ENCODE measurements around the gene ZNF662. TPM values are rescaled to one million over a fixed set of nuclear protein-coding genes. Genes with fewer than 3 reads are reported as not detected.

Gene ZNF662
- not detected in 2 replicates for total RNA-seq (2014; rRNA removed; shearing (Covaris generic); ENCODE audit: low replicate concordance)

DNA sequence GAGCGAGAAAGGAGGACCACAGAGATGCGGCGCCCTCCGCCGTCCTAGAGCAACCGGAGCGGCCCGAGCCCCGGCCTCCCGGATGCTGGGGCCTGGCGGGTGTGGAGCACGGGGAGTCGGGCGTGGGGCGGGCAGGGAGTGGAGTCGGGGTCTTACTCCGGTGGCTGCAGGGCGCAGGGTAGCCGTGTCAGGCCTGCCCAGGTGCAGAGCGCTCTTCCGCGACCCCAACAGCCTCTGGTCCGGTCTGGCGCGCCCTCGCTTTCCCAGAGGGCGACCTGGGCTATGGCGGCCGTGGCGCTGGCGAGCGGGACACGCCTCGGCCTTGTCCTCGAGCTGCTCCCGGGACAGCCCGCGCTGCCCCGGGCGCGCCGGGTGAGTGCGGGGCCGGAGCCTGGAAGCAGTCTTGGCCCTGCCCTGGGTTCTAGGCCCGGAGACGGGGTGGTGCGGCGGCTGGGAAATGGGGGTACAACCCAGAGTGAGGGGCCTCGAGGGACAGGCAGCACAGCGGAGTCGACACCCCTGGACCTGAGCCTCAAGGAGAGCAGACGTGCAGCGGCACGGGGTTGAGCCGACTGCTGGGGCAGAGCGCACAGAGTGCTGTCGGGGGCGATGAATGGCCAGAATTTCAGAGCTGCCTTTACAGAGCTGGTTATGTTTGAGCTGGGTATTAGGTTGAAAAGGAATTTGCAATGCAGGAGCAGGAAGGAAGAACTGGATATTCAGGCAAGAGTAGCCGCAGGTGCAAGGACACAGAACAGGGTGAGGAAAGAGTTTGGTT is at the start of gene ZNF662:
TSS of gene ZNF662 (plus strand) at position 73 of the 778 bp plus-strand sequence. CDS start 1,973 bp downstream, outside the sequence.
- Histone ChIP-seq H4K20me1 (ENCODE audit: insufficient read depth, low read depth, low read length) (no peaks in the 10 kb centered on the region), H3K36me3 (ENCODE audit: insufficient read depth, low read length) (no peaks in the 10 kb centered on the region), H3K9ac (ENCODE audit: low read length) (no peak within 1 kb of the TSS), H3K27me3 (ENCODE audit: low read length) (no peaks in the 10 kb centered on the region), H3K4me2 (ENCODE audit: low read depth, low read length, poor library complexity, severe bottlenecking) (no peak within 1 kb of the TSS), H3K9me3 (ENCODE audit: low read length) (no peaks in the 10 kb centered on the region), H3K9me2 (replicated peaks; ENCODE audit: insufficient read depth, low read length) (no peaks in the 10 kb centered on the region), H3K79me2 (ENCODE audit: low read length) (no peaks in the 10 kb centered on the region), H2AFZ (ENCODE audit: low read length) (no peak within 1 kb of the TSS), H3K27ac (ENCODE audit: low read length) (no peak within 1 kb of the TSS), H3K4me1 (ENCODE audit: low read length) (no peaks in the 10 kb centered on the region), H3K4me3 (ENCODE audit: low read length) (no peak within 1 kb of the TSS)
- DNase-seq = no peak

GRCh38 chr3:42856544-42856943 is 49.4 kb upstream of the ZNF662 start:
- Histone ChIP-seq H3K27me3 (ENCODE audit: low read length) (no peaks in the 10 kb centered on the region), H3K27ac (ENCODE audit: low read length) (no peak overlapping the region), H3K9me2 (replicated peaks; ENCODE audit: insufficient read depth, low read length) (no peaks in the 10 kb centered on the region), H3K36me3 (ENCODE audit: insufficient read depth, low read length) (no peaks in the 10 kb centered on the region), H3K4me3 (ENCODE audit: low read length) (no peak overlapping the region), H3K9me3 (ENCODE audit: low read length) (no peaks in the 10 kb centered on the region), H3K4me2 (ENCODE audit: low read depth, low read length, poor library complexity, severe bottlenecking) (no peak overlapping the region), H3K79me2 (ENCODE audit: low read length) (no peaks in the 10 kb centered on the region), H3K9ac (ENCODE audit: low read length) (no peak overlapping the region), H2AFZ (ENCODE audit: low read length) (no peak overlapping the region), H3K4me1 (ENCODE audit: low read length) (peaks cover 6% of the 10 kb centered on the region), H4K20me1 (ENCODE audit: insufficient read depth, low read depth, low read length) (no peaks in the 10 kb centered on the region)
- peak; percentile 41 for DNase-seq

- no peak overlapping the region for H2AFZ ChIP-seq (ENCODE audit: low read length)
- no peak for DNase-seq
Observed at GRCh38 chr3:42864321-42864950, 41.5 kb upstream of the ZNF662 start.

GRCh38 chr3:42865256-42865655 is 40.7 kb upstream of the ZNF662 start:
- Histone ChIP-seq H3K27ac (ENCODE audit: low read length) (no peak overlapping the region), H4K20me1 (ENCODE audit: insufficient read depth, low read depth, low read length) (no peaks in the 10 kb centered on the region), H3K9me3 (ENCODE audit: low read length) (no peaks in the 10 kb centered on the region), H3K27me3 (ENCODE audit: low read length) (no peaks in the 10 kb centered on the region), H3K9me2 (replicated peaks; ENCODE audit: insufficient read depth, low read length) (no peaks in the 10 kb centered on the region), H3K4me3 (ENCODE audit: low read length) (no peak overlapping the region), H2AFZ (ENCODE audit: low read length) (no peak overlapping the region), H3K9ac (ENCODE audit: low read length) (no peak overlapping the region), H3K79me2 (ENCODE audit: low read length) (no peaks in the 10 kb centered on the region), H3K36me3 (ENCODE audit: insufficient read depth, low read length) (no peaks in the 10 kb centered on the region), H3K4me2 (ENCODE audit: low read depth, low read length, poor library complexity, severe bottlenecking) (no peak overlapping the region), H3K4me1 (ENCODE audit: low read length) (no peaks in the 10 kb centered on the region)
- DNase-seq = no peak

More at GRCh38 chr3:42864321-42864950, 41.5 kb upstream of the ZNF662 start:
- H3K36me3 ChIP-seq (ENCODE audit: insufficient read depth, low read length) = no peaks in the 10 kb centered on the region
- H3K27me3 ChIP-seq (ENCODE audit: low read length) = no peaks in the 10 kb centered on the region
- no peaks in the 10 kb centered on the region for H4K20me1 ChIP-seq (ENCODE audit: insufficient read depth, low read depth, low read length)
- H3K4me2 ChIP-seq (ENCODE audit: low read depth, low read length, poor library complexity, severe bottlenecking) = no peak overlapping the region
- H3K9me3 ChIP-seq (ENCODE audit: low read length) = no peaks in the 10 kb centered on the region
- no peak overlapping the region for H3K9ac ChIP-seq (ENCODE audit: low read length)
- H3K79me2 ChIP-seq (ENCODE audit: low read length) = no peaks in the 10 kb centered on the region
- H3K4me3 ChIP-seq (ENCODE audit: low read length) = no peak overlapping the region
- no peak overlapping the region for H3K27ac ChIP-seq (ENCODE audit: low read length)
- H3K4me1 ChIP-seq (ENCODE audit: low read length) = no peaks in the 10 kb centered on the region
- no peaks in the 10 kb centered on the region for H3K9me2 ChIP-seq (replicated peaks; ENCODE audit: insufficient read depth, low read length)

DNA sequence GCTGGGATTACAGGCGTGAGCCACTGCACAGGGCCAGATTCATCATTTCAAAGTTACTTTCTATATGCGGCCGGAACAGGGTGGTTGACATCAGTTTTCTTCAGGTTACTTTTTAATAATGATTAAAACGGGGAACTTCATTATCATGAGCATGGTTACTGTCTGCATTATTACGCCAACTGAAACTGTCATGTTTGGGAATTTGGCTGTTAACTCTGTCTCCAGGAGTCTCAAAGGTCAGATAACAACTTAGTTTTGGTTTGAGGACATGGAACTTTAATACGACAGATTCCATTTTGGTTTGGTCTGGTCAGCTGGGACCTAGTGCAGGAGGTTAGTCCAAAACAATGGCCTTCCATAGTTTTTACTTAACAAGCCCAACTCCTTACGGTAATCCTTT is 38.8 kb upstream of the ZNF662 start:
- Histone ChIP-seq H3K4me2 (ENCODE audit: low read depth, low read length, poor library complexity, severe bottlenecking) (no peak overlapping the region), H3K9me2 (replicated peaks; ENCODE audit: insufficient read depth, low read length) (no peaks in the 10 kb centered on the region), H3K4me1 (ENCODE audit: low read length) (no peaks in the 10 kb centered on the region), H3K9ac (ENCODE audit: low read length) (no peak overlapping the region), H3K27me3 (ENCODE audit: low read length) (no peaks in the 10 kb centered on the region), H3K4me3 (ENCODE audit: low read length) (no peak overlapping the region), H2AFZ (ENCODE audit: low read length) (no peak overlapping the region), H4K20me1 (ENCODE audit: insufficient read depth, low read depth, low read length) (no peaks in the 10 kb centered on the region), H3K79me2 (ENCODE audit: low read length) (no peaks in the 10 kb centered on the region), H3K27ac (ENCODE audit: low read length) (no peak overlapping the region), H3K36me3 (ENCODE audit: insufficient read depth, low read length) (no peaks in the 10 kb centered on the region), H3K9me3 (ENCODE audit: low read length) (no peaks in the 10 kb centered on the region)
- DNase-seq = peak; percentile 35

DNA sequence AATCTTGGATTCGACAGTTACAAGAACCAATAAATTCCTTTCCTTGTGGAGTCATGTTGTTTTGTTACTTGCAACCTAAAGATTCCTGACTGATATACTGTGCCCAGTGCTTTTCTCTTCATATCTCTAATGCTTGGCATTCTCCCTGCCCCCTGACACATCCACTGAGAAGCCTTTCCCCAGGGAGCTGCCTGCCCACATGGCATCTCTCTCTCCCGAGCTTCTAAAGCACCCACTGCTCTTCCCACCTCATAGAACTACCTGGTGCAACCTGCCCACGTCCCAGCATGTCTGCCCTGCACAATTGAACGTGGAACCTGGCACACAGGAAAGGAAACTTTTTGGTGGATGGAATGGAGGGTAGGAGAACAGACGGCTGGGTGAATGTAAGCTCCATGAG is 37.1 kb upstream of the ZNF662 start:
- no peaks in the 10 kb centered on the region for H4K20me1 ChIP-seq (ENCODE audit: insufficient read depth, low read depth, low read length)
- H2AFZ ChIP-seq (ENCODE audit: low read length) = no peak overlapping the region
- no peaks in the 10 kb centered on the region for H3K27me3 ChIP-seq (ENCODE audit: low read length)
- peak; percentile 12 for DNase-seq
- no peaks in the 10 kb centered on the region for H3K4me1 ChIP-seq (ENCODE audit: low read length)
- no peaks in the 10 kb centered on the region for H3K9me3 ChIP-seq (ENCODE audit: low read length)
- no peak overlapping the region for H3K27ac ChIP-seq (ENCODE audit: low read length)
- no peaks in the 10 kb centered on the region for H3K79me2 ChIP-seq (ENCODE audit: low read length)
- no peak overlapping the region for H3K4me2 ChIP-seq (ENCODE audit: low read depth, low read length, poor library complexity, severe bottlenecking)
- no peak overlapping the region for H3K4me3 ChIP-seq (ENCODE audit: low read length)
- no peak overlapping the region for H3K9ac ChIP-seq (ENCODE audit: low read length)
- no peaks in the 10 kb centered on the region for H3K36me3 ChIP-seq (ENCODE audit: insufficient read depth, low read length)
- H3K9me2 ChIP-seq (replicated peaks; ENCODE audit: insufficient read depth, low read length) = no peaks in the 10 kb centered on the region

DNA sequence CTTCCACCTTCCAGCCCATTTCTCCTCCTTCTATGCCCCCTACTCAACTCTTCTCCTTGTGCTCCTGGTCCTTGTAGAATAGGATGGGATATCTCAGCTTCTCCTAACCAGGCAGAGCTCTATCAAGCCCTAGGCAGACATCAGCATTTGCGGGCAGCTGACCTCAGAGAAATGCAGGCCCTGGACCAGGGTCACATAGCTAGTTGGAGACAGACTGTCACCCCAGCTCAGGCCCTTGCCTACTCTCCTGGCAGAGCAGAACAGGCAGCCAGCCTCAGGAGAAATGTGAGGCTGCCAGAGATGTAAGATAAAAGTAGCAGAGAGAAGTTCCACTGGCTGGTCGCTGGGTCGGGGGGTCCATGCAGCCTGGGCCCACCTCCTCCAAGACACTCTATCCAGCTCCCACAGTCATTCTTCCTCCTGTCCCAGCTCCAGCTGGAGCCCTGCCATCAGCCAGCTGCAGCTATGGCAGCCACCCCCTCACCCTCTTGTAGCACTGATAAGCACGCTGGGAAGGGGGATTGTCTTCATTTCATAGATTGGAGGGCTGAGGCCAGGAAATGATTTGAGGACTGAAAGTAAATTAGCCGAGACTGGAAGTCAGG is 34.2 kb upstream of the ZNF662 start:
- H3K36me3 ChIP-seq (ENCODE audit: insufficient read depth, low read length) = no peaks in the 10 kb centered on the region
- no peak overlapping the region for H2AFZ ChIP-seq (ENCODE audit: low read length)
- no peak overlapping the region for H3K4me2 ChIP-seq (ENCODE audit: low read depth, low read length, poor library complexity, severe bottlenecking)
- DNase-seq = peak; percentile 20
- no peak overlapping the region for H3K27ac ChIP-seq (ENCODE audit: low read length)
- H3K9me3 ChIP-seq (ENCODE audit: low read length) = no peaks in the 10 kb centered on the region
- no peaks in the 10 kb centered on the region for H3K79me2 ChIP-seq (ENCODE audit: low read length)
- H4K20me1 ChIP-seq (ENCODE audit: insufficient read depth, low read depth, low read length) = no peaks in the 10 kb centered on the region
- no peaks in the 10 kb centered on the region for H3K27me3 ChIP-seq (ENCODE audit: low read length)
- no peaks in the 10 kb centered on the region for H3K9me2 ChIP-seq (replicated peaks; ENCODE audit: insufficient read depth, low read length)
- no peaks in the 10 kb centered on the region for H3K4me1 ChIP-seq (ENCODE audit: low read length)
- no peak overlapping the region for H3K4me3 ChIP-seq (ENCODE audit: low read length)
- H3K9ac ChIP-seq (ENCODE audit: low read length) = no peak overlapping the region

DNA sequence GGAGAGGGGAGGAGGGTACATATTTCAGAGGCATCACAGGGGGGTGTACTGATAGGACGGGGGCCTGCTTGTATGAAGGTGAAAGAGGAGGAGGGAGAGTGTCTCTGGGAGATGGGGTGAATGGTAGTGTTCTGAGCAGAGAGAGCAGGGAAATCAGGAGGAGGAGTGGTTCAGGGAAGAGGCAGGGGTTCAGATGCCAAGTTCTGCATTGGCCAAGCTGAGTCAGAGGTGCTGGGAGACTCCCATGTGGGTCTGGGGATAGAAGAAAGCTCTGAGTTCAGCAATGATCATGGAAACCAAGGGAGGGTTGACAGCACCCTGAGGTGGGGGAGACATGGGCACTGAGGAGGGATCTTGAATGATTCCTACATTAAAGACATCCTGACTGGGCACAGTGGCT is 33.2 kb upstream of the ZNF662 start:
- Histone ChIP-seq H3K4me3 (ENCODE audit: low read length) (no peak overlapping the region), H3K36me3 (ENCODE audit: insufficient read depth, low read length) (no peaks in the 10 kb centered on the region), H3K27me3 (ENCODE audit: low read length) (no peaks in the 10 kb centered on the region), H3K79me2 (ENCODE audit: low read length) (no peaks in the 10 kb centered on the region), H3K4me1 (ENCODE audit: low read length) (no peaks in the 10 kb centered on the region), H4K20me1 (ENCODE audit: insufficient read depth, low read depth, low read length) (no peaks in the 10 kb centered on the region), H2AFZ (ENCODE audit: low read length) (no peak overlapping the region), H3K27ac (ENCODE audit: low read length) (no peak overlapping the region), H3K9me3 (ENCODE audit: low read length) (no peaks in the 10 kb centered on the region), H3K4me2 (ENCODE audit: low read depth, low read length, poor library complexity, severe bottlenecking) (no peak overlapping the region), H3K9ac (ENCODE audit: low read length) (no peak overlapping the region), H3K9me2 (replicated peaks; ENCODE audit: insufficient read depth, low read length) (no peaks in the 10 kb centered on the region)
- no peak for DNase-seq

Data from Karpas-422 (cell line).